Ovary (tissue), 9 donors: Measurements from ENCODE around the gene MMP24. TPM values are rescaled to one million over a fixed set of nuclear protein-coding genes. Genes with fewer than 3 reads are reported as not detected.

Experiments
- DNase-seq, 5 donors: peaks; one replicate each; pipeline ENCODE4 v3.0.0-alpha.2; 2019 to 2020
- H3K27ac ChIP-seq, 2 donors: fragments of 200-600 bp; one replicate each; pipeline versions ENCODE4 v1.5.1 to v1.8.0; 2019 to 2022
- H3K27me3 ChIP-seq: fragments of 200-600 bp; one replicate; pipeline ENCODE4 v1.8.0; 2022
- H3K36me3 ChIP-seq: fragments of 200-600 bp; sonication (generic); one replicate; pipeline ENCODE4 v1.5.1; 2019
- H3K4me1 ChIP-seq: one replicate; pipeline ENCODE4 v1.8.1; 2013; ENCODE audit warnings: mild to moderate bottlenecking, moderate library complexity; ENCODE audit not compliant: insufficient read depth
- H3K4me3 ChIP-seq: fragments of 200-600 bp; sonication (generic); one replicate; pipeline ENCODE4 v1.5.1; 2017
- H3K9me3 ChIP-seq, 2 donors: fragments of 200-600 bp in 1 of 2; sonication (generic) in 1 of 2; one replicate each; pipeline versions ENCODE4 v1.5.1 to v1.8.1; 2013 to 2019; ENCODE audit warnings: mild to moderate bottlenecking in 1 of 2, moderate library complexity in 1 of 2
- CTCF ChIP-seq, 3 donors: fragments of 450-650 bp in 2 of 3; fragments of 200-600 bp in 1 of 3; IDR thresholded peaks; one replicate each; pipeline versions ENCODE4 v1.5.1 to v1.8.0; 2016 to 2022; ENCODE audit warnings: antibody characterized with exemption in 3 of 3, mild to moderate bottlenecking in 1 of 3
- EP300 ChIP-seq: sonication (generic); formaldehyde crosslinking; IDR thresholded peaks from one replicate; pipeline ENCODE4 v1.6.1; 2017; ENCODE audit warnings: antibody characterized with exemption
- POLR2A ChIP-seq: fragments of 450-650 bp; IDR thresholded peaks from one replicate; pipeline ENCODE4 v1.6.1; 2017; ENCODE audit warnings: antibody characterized with exemption, mild to moderate bottlenecking, moderate library complexity
- WGBS, 3 donors: extraction: QIAGEN DNeasy Blood & Tissue Kit in 1 of 3; methylation state at CpG; one replicate each; pipeline versions ENCODE4 v1.1.5 to v1.1.7; 2013 to 2017; 5-methylcytosine and 5-hydroxymethylcytosine counted together
- intact Hi-C, 4 donors: fragments of 100-400 bp; cut with DNase I; formaldehyde crosslinking; loops; one replicate each; pipeline versions ENCODE4 v1.11.0 to v1.15.1; 2022 to 2023
- polyA plus RNA-seq, 2 donors: library from polyadenylated mRNA; stranded (reverse); fragments of 200-250 nt in 1 of 2; fragments of 350-450 nt in 1 of 2; fragmentation: Illumina TruSeq in 1 of 2; extraction: RNeasy Lipid Tissue Mini Kit (QIAGEN cat#74804) in 1 of 2; gene quantifications; one replicate each; pipeline ENCODE4 v1.2.3, GENCODE V29; 2013 to 2014
- total RNA-seq, 7 donors: library from RNA; depleted of rRNA in 2 of 7; stranded (reverse); fragments of >200 nt in 2 of 7; fragmentation: NEBNext Ultra II Directional in 3 of 7; extraction: Animal tissue kit (Norgen Biotek cat#: 25700) in 3 of 7; gene quantifications; one replicate each; pipeline versions ENCODE4 v1.1.0 to v1.2.4, GENCODE V29; 2016 to 2023
- donor health status: DM: no; HTN: no; CAD: no; lungs with moderate emphysema.
- donor health status: DM: no; HTN: no; CAD: no.
- donor health status: Bipolar disorder and iron deficiency.
- donor health status: DM: yes; HTN: yes; CAD: no.
- donor health status: DM: no; HTN: no; CAD: no.
- donor health status: DM: yes; HTN: yes; CAD: no.

MMP24 gene
- total and polyA plus RNA-seq, 9 donors, result 0.20 to 10.8 (median 0.67) TPM

GRCh38 chr20:35207950-35208611, 18.4 kb upstream of the MMP24 start:
- WGBS, 3 donors, result 12 to 18% (median 14%) methylated on average over 8 of the region's 8 CpGs
- intact Hi-C loops, result loop anchor here (2.0 to 10.0 kb wide), 4 partner anchors 61 to 113 kb away; partner anchors contain the start of genes EDEM2 (in 3 of the 4) and TRPC4AP (in 1 of the 4)
- DNase-seq, result peak; percentile 77 to 90 (median 79)
- Histone ChIP-seq H3K36me3 (no peaks in the 10 kb centered on the region), H3K27ac (peak overlapping the region in 1 of 2 donors; percentile 4), H3K27me3 (no peaks in the 10 kb centered on the region), H3K9me3 (no peaks in the 10 kb centered on the region), H3K4me3 (no peak overlapping the region), H3K4me1 (no peaks in the 10 kb centered on the region)
- TF ChIP-seq EP300 (no peak), CTCF (IDR thresholded peaks at IDR 0.05) (peak; percentile 78 to 92 (median 86))

GRCh38 chr20:35215066-35215956, 11.2 kb upstream of the MMP24 start:
- H3K36me3 ChIP-seq, result no peaks in the 10 kb centered on the region
- no peak for DNase-seq
- no peak for TF ChIP-seq EP300
- no peak for TF ChIP-seq CTCF (IDR thresholded peaks at IDR 0.05)
- no peak for TF ChIP-seq POLR2A
- WGBS, 3 donors, result 91 to 93% (median 92%) methylated on average over 12 of the region's 12 CpGs
- H3K4me3 ChIP-seq, result no peak overlapping the region
- intact Hi-C loops, result no loop called here
- no peaks in the 10 kb centered on the region for H3K27me3 ChIP-seq
- H3K9me3 ChIP-seq, result no peaks in the 10 kb centered on the region
- no peaks in the 10 kb centered on the region for H3K4me1 ChIP-seq
- H3K27ac ChIP-seq, result no peak overlapping the region

- no peaks in the 10 kb centered on the region for H3K4me1 ChIP-seq
- intact Hi-C loops, result no loop called here
- no peak for DNase-seq
- TF ChIP-seq CTCF (IDR thresholded peaks at IDR 0.05) (no peak), POLR2A (no peak), EP300 (no peak)
- no peak overlapping the region for H3K4me3 ChIP-seq
- H3K27me3 ChIP-seq, result no peaks in the 10 kb centered on the region
- H3K9me3 ChIP-seq, result no peaks in the 10 kb centered on the region
- H3K27ac ChIP-seq, result no peak overlapping the region
- WGBS, 3 donors, result 90 to 96% (median 90%) methylated on average over 5 of the region's 5 CpGs
- no peaks in the 10 kb centered on the region for H3K36me3 ChIP-seq
Measured at GRCh38 chr20:35216541-35216940, 9.9 kb upstream of the MMP24 start.

GRCh38 chr20:35223941-35224340, 2.5 kb upstream of the MMP24 start:
- intact Hi-C loops, result no loop called here
- TF ChIP-seq CTCF (IDR thresholded peaks at IDR 0.05) (no peak), POLR2A (no peak), EP300 (no peak)
- Histone ChIP-seq H3K36me3 (no peaks in the 10 kb centered on the region), H3K27ac (no peak overlapping the region), H3K27me3 (no peaks in the 10 kb centered on the region), H3K4me3 (no peak overlapping the region), H3K9me3 (no peaks in the 10 kb centered on the region), H3K4me1 (peaks cover 6% of the 10 kb centered on the region)
- WGBS, 3 donors, result 90 to 96% (median 94%) methylated on average over 5 of the region's 5 CpGs
- no peak for DNase-seq
